Measurements from ENCODE around the gene PPP2R1A. TPM values are rescaled to one million over a fixed set of nuclear protein-coding genes. Genes with fewer than 3 reads are reported as not detected.

The PPP2R1A gene
- total and polyA plus RNA-seq, 2 of the 13 experiments (the other 11 are each of a cell fraction or from before 2014, with no cell fraction given), result 86.7 to 130 TPM

DNA sequence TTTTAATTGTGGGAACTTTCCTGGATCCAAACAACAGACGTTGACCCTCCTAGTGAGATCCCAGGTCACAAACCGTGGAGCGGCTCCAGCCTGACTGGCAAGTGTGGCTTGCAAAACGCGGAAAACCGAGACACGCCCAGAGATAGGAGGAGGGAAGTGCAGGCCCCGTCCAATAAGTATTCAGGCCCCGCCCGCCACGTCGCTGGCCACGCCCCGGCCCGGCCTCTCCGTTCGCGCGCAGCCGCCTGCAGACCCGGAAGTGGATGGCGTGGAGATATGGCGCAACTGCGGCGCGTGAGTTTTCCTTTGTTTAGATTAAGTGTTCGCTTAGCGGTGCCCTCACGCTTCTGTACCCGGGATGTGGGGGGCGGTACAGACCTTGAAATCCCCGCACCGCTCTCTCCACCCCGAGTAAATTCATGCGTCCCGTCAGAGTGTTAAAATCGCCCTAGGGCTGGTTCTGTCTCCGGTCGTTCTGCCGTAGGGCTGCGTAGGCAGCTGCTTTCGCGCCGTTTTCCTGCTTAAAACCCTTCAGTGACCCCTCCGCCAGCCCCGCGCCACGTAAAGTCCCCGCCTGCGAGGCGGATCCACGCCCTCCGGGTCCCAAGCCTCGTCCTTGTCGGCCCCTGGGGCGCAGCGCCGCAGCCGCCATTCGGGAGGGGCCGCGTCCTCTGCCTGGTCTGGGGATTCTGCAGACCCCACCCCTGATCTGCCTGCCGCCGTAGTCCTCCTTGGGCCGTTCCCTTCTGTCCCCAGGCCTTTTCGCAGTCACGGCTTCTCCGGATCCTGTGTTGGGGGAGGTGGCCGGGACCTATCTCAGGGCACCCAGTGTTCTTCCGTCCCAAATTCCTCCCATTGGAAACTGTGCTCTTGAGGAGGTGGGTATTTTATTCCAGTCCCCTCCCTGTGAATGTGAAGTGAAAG is 79.7 kb downstream of the PPP2R1A start, which contains the start of gene ZNF766 (continued):
- TF ChIP-seq ZNF407 (CRISPR knock-in tag; IDR thresholded peaks at IDR 0.05; ENCODE audit: not compliant biosample characterization) (no peak), ZC3H4 (CRISPR knock-in tag; IDR thresholded peaks at IDR 0.05; ENCODE audit: borderline replicate concordance) (0 out of 2 replicates have a peak, but pooled peaks have one; percentile 49), ZNF180 (CRISPR knock-in tag; IDR thresholded peaks at IDR 0.05; ENCODE audit: borderline replicate concordance, low read depth) (no peak), NRL (CRISPR knock-in tag; IDR thresholded peaks at IDR 0.05; ENCODE audit: borderline replicate concordance) (peak; percentile 61; the same call in 1 of the 2 replicates), CEBPB (IDR thresholded peaks at IDR 0.05; ENCODE audit: borderline replicate concordance, low read depth, low read length) (peak; percentile 97), MBD4 (IDR thresholded peaks at IDR 0.05; ENCODE audit: borderline replicate concordance, low read length) (no peak), ZNF572 (CRISPR knock-in tag; IDR thresholded peaks at IDR 0.05) (peak; percentile 35; the same call in 1 of the 2 replicates), TRIM24 (CRISPR knock-in tag; IDR thresholded peaks at IDR 0.05) (no peak), HOXD1 (CRISPR knock-in tag; IDR thresholded peaks at IDR 0.05) (peak; percentile 36; the same call in 1 of the 2 replicates), ZNF430 (CRISPR knock-in tag; IDR thresholded peaks at IDR 0.05) (peak; percentile 78; the same call in 1 of the 2 replicates), U2AF2 (IDR thresholded peaks at IDR 0.05; ENCODE audit: low read depth, low read length) (no peak), PAXIP1 (CRISPR knock-in tag; conservative IDR thresholded peaks at IDR 0.05) (peak; percentile 48; the same call in 1 of the 2 replicates)
- TF ChIP-seq, protein P1, sequence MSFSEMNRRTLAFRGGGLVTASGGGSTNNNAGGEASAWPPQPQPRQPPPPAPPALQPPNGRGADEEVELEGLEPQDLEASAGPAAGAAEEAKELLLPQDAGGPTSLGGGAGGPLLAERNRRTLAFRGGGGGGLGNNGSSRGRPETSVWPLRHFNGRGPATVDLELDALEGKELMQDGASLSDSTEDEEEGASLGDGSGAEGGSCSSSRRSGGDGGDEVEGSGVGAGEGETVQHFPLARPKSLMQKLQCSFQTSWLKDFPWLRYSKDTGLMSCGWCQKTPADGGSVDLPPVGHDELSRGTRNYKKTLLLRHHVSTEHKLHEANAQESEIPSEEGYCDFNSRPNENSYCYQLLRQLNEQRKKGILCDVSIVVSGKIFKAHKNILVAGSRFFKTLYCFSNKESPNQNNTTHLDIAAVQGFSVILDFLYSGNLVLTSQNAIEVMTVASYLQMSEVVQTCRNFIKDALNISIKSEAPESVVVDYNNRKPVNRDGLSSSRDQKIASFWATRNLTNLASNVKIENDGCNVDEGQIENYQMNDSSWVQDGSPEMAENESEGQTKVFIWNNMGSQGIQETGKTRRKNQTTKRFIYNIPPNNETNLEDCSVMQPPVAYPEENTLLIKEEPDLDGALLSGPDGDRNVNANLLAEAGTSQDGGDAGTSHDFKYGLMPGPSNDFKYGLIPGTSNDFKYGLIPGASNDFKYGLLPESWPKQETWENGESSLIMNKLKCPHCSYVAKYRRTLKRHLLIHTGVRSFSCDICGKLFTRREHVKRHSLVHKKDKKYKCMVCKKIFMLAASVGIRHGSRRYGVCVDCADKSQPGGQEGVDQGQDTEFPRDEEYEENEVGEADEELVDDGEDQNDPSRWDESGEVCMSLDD (CRISPR knock-in tag; IDR thresholded peaks at IDR 0.05; ENCODE audit: borderline replicate concordance), result peak; percentile 39; the same call in 1 of the 2 replicates

All from HepG2 (cell line).